Measurements from ENCODE around the gene SAG. TPM values are rescaled to one million over a fixed set of nuclear protein-coding genes. Genes with fewer than 3 reads are reported as not detected.

The SAG gene
- total and polyA plus RNA-seq, 10 of the 15 experiments (the other 5 are each of a cell fraction or from before 2014, with no cell fraction given): 0.06 to 0.47 TPM; not detected in 8

- no peak for TF ChIP-seq CUX1 (IDR thresholded peaks at IDR 0.05; ENCODE audit: insufficient replicate concordance, low read depth, low read length)
- no peak for TF ChIP-seq SUPT20H (IDR thresholded peaks at IDR 0.05; ENCODE audit: borderline replicate concordance, control insufficient read depth, low read depth, low read length)
- TF ChIP-seq CTCF (IDR thresholded peaks at IDR 0.05 in 2 of 3, conservative IDR thresholded peaks at IDR 0.05 in 1 of 3; ENCODE audit: control insufficient read depth in 2 of 3, extremely low read depth in 1 of 3, insufficient read depth in 1 of 3, low read depth in 3 of 3, low read length in 3 of 3): no peak
- TF ChIP-seq BACH1 (IDR thresholded peaks at IDR 0.05; ENCODE audit: borderline replicate concordance): no peak
- TF ChIP-seq ZNF592 (IDR thresholded peaks at IDR 0.05): no peak
- TF ChIP-seq RB1 (IDR thresholded peaks at IDR 0.05; ENCODE audit: borderline replicate concordance): no peak
- TF ChIP-seq SMAD1 (IDR thresholded peaks at IDR 0.05; ENCODE audit: low read depth, partially characterized antibody): no peak
- TF ChIP-seq ZBTB40 (IDR thresholded peaks at IDR 0.05; ENCODE audit: borderline replicate concordance): no peak
- no peak for TF ChIP-seq CEBPZ (IDR thresholded peaks at IDR 0.05; ENCODE audit: low read depth, low read length)
Measured at GRCh38 chr2:233287871-233288270, 19.7 kb upstream of the SAG start (continued).
